ENCODE data around the gene LAMC3.

- no peak for TF ChIP-seq TAF1 (IDR thresholded peaks at IDR 0.05; ENCODE audit: low read depth, low read length)
- TF ChIP-seq POLR2AphosphoS5 (IDR thresholded peaks at IDR 0.05; ENCODE audit: low read depth, low read length): no peak
- no peak for TF ChIP-seq POLR2A (IDR thresholded peaks at IDR 0.05; ENCODE audit: low read depth, low read length)
- no peak for TF ChIP-seq PAX5 (IDR thresholded peaks at IDR 0.05; ENCODE audit: insufficient read depth, low read length, severe bottlenecking)
- TF ChIP-seq POU2F2 (IDR thresholded peaks at IDR 0.05; ENCODE audit: low read depth, low read length): no peak
- TF ChIP-seq SPI1 (IDR thresholded peaks at IDR 0.05; ENCODE audit: low read depth, low read length): no peak
These were observed 94.6 kb downstream of the LAMC3 start for GRCh38 chr9:131103535-131103934.
